Daoy (cell line): ENCODE measurements around the gene ITCH. TPM values are rescaled to one million over a fixed set of nuclear protein-coding genes. Genes with fewer than 3 reads are reported as not detected.
"Not testable (repeated sequence)": the region's sequence is repeated elsewhere in the genome, so short reads cannot be mapped to it uniquely, and the experiment has no call there.

Source experiments
- DNase-seq: peaks from one replicate; pipeline ENCODE4 v3.0.0-alpha.2; 2015; ENCODE audit warnings: low read depth
- total RNA-seq: library from RNA; depleted of rRNA; stranded (reverse); fragments of >200 nt; shearing (Covaris generic); gene quantifications from 2 replicates; pipeline ENCODE4 v1.2.3, GENCODE V29; 2014

ITCH gene
- total RNA-seq, 1 experiment from 2014 or later, result 45.1 TPM

- not testable (repeated sequence) for DNase-seq
Measured at GRCh38 chr20:34414525-34414924, 51.5 kb downstream of the ITCH start.

- no peak for DNase-seq
Measured at GRCh38 chr20:34415079-34415478, 52.0 kb downstream of the ITCH start.

GRCh38 chr20:34420146-34420545 lies 57.1 kb downstream of the ITCH start:
- DNase-seq, result no peak

- no peak for DNase-seq
Measured at GRCh38 chr20:34420975-34421374, 57.9 kb downstream of the ITCH start.

- no peak for DNase-seq
Measured at GRCh38 chr20:34421766-34422466, 58.8 kb downstream of the ITCH start.

DNA sequence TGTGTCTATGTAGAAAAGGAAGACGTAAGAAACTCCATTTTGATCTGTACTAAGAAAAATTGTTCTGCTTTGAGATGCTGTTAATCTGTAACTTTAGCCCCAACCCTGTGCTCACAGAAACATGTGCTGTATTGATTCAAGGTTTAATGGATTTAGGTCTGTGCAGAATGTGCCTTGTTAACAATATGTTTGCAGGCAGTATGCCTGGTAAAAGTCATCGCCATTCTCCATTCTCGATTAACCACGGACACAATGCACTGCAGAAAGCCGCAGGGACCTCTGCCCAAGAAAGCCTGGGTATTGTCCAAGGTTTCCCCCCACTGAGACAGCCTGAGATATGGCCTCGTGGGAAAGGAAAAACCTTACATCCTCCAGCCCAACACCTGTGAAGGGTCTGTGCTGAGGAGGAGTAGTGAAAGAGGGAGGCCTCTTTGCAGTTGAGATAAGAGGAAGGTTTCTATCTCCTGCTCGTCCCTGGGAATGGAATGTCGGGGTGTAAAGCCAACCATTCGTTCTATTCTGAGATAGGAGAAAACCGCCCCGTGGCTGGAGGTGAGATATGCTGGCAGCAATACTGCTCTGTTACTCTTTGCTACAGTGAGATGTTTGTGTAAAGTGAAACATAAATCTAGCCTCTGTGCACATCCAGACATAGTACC lies 62.1 kb downstream of the ITCH start:
- not testable (repeated sequence) for DNase-seq

DNA sequence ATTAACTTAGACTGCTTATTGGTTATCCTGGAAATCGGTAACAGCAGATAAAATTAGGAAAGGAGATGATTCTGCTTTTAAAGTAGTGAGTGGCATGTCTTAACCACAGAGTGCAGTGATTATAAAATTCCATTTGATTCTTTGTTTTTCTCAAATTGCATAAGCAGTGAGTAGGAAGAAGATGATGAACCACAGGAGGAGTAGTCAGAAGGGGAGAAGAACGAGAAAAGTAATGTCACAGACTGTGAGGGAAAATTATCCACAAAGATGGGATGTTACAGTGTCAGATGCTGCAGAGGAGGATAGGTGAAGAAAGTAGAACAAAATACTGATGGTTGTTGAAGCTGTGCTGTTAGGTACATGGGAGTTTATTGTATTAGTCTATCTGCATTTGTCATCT lies 63.0 kb downstream of the ITCH start:
- no peak for DNase-seq

- no peak for DNase-seq
Measured at GRCh38 chr20:34427331-34427730, 64.3 kb downstream of the ITCH start.

DNA sequence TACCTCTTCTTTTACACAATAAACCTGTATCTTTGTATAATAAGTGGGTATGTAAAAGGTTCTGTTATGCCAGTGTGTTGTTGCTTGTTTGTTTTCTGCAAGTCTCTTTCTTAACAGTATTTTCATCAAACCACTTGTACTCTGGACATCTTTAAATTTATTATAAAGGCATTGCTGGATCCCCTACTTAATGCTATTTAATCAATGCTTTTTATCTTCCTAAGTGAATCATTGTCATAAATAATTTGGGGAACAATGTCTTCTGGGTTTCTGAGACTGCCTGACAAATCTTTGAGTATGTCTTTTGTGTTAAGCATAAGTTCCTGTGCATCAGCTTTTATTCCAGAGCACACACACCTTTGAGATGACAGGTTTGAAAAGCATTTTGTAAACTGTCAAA lies 64.7 kb downstream of the ITCH start:
- DNase-seq, result no peak

- DNase-seq, result no peak
Measured at GRCh38 chr20:34431168-34431567, 68.1 kb downstream of the ITCH start.

DNA sequence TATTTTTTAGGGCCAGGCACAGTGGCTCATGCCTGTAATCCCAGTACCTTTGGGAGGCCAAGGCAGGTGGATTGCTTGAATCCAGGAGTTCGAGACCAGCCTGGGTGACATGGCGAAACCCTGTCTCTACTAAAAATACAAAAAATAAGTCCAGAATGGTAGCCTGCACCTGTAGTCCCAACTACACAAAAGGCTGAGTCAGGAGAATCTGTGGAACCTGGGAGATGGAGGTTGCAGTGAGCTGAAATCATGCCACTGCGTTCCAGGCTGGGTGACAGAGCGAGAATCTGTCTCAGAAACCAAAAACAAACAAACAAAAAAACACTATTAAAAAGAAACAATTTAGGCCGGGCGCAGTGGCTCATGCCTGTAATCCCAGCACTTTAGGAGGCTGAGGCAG lies 69.6 kb downstream of the ITCH start:
- not testable (repeated sequence) for DNase-seq

- DNase-seq, result no peak
Measured at GRCh38 chr20:34433391-34433790, 70.3 kb downstream of the ITCH start.

GRCh38 chr20:34435589-34435988 lies 72.5 kb downstream of the ITCH start:
- DNase-seq, result no peak

DNA sequence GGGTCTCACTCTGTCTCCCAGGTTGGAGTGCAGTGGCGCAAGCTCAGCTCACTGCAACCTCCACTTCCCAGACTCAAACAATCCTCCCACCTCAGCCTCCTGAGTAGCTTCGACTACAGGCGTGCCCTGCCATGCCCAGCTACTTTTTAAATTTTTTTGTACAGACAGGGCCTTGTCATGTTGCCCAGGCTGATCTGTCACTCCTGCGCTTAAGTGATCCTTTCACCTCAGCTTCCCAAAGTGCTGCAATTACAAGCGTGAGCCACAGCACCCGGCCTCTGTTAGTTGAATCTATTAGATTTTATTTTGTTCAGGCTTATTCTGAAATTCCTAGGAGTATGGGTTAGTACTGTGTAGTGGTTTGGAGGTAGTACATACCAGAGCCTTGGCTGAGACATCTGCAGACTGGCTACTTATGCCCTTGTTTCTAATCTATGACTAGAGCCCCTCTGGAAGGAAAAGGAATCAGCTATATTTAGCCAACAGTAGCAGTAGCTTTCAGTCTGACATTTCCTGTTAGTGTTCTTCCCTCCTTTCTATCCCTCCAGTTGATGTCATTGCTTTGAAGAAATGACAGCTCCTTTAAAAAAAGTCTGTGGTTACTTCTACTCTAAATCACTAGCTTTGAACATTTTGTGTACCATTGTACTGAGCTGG lies 74.4 kb downstream of the ITCH start:
- no peak for DNase-seq

GRCh38 chr20:34439168-34439567 lies 76.1 kb downstream of the ITCH start:
- DNase-seq, result no peak

- DNase-seq, result not testable (repeated sequence)
Measured at GRCh38 chr20:34441423-34441822, 78.3 kb downstream of the ITCH start.

DNA sequence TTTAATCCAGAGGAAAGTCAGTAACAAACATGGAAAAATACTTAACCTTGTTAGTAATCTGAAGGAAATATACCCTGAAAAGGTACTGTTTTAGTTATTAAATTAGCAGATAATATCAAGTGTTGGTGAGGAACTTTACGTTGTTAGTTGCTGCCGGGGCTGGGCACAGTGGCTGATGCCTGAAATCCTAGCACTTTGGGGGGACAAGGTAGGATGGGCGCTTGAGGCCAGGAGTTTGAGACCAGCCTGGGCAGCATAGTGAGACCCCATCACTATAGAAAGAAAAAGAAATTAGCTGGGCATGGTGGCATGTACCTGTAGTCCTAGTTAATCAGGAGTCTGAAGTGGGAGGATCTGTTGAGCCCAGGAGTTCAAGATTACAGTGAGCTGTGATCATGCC lies 80.5 kb downstream of the ITCH start:
- DNase-seq, result no peak

- no peak for DNase-seq
Measured at GRCh38 chr20:34445177-34446065, 82.3 kb downstream of the ITCH start.

GRCh38 chr20:34448517-34448916 lies 85.4 kb downstream of the ITCH start:
- DNase-seq, result no peak

GRCh38 chr20:34449674-34450592 lies 86.9 kb downstream of the ITCH start:
- DNase-seq, result no peak
